ENCODE results near the gene PNMA1. TPM values are rescaled to one million over a fixed set of nuclear protein-coding genes. Genes with fewer than 3 reads are reported as not detected.

The PNMA1 gene
- total RNA-seq, 1 experiment from 2014 or later, result 24.6 TPM

- TF ChIP-seq REST (IDR thresholded peaks at IDR 0.05; ENCODE audit: low read depth) (no peak), SIN3A (IDR thresholded peaks at IDR 0.05; ENCODE audit: low read depth) (no peak), JUND (IDR thresholded peaks at IDR 0.05) (no peak), EZH2 (IDR thresholded peaks at IDR 0.05) (no peak), CEBPB (IDR thresholded peaks at IDR 0.05; ENCODE audit: low read depth) (no peak), POLR2AphosphoS5 (IDR thresholded peaks at IDR 0.05; ENCODE audit: low read depth, low read length) (no peak), SRF (IDR thresholded peaks at IDR 0.05; ENCODE audit: low read depth) (no peak), CTCF (IDR thresholded peaks at IDR 0.05 in 2 of 3, conservative IDR thresholded peaks at IDR 0.05 in 1 of 3; ENCODE audit: borderline replicate concordance in 1 of 3, insufficient read depth in 1 of 3, low read depth in 2 of 3, low read length in 2 of 3) (no peak), TCF7L2 (IDR thresholded peaks at IDR 0.05; ENCODE audit: borderline replicate concordance, extremely low read depth, insufficient read depth, insufficient read length) (no peak), ZBTB33 (IDR thresholded peaks at IDR 0.05; ENCODE audit: extremely low read depth, insufficient replicate concordance, low read length) (no peak)
Measured at GRCh38 chr14:73715707-73716106, 1.5 kb upstream of the PNMA1 start (continued).

Measured in HCT116 (cell line).